SK-N-SH treated with all-trans-retinoic acid at 6 μM for 48 hours (cell line): Measurements from ENCODE around the gene ARL8A.

Experiments
- ATAC-seq: fragments of 200-7000 bp; cut with Tn5 transposase; 3 replicates; pipeline ENCODE4 v1.9.1; 2020; ENCODE audit warnings: mild to moderate bottlenecking, moderate library complexity
- ARNTL ChIP-seq: fragments of 450-650 bp; formaldehyde crosslinking; IDR thresholded peaks from 2 replicates; pipeline ENCODE4 v1.5.0; 2020; ENCODE audit warnings: low read depth, mild to moderate bottlenecking, moderate library complexity, borderline replicate concordance
- BACH2 ChIP-seq: fragments of 250-450 bp; sonication (Bioruptor Pico); IDR thresholded peaks from 2 replicates; pipeline ENCODE4 v1.9.0; 2021; ENCODE audit warnings: mild to moderate bottlenecking, borderline replicate concordance
- CSDC2 ChIP-seq: fragments of 250-450 bp; sonication (Bioruptor Pico); IDR thresholded peaks from 2 replicates; pipeline ENCODE4 v1.5.0; 2020; ENCODE audit warnings: mild to moderate bottlenecking, moderate library complexity
- ESRRG ChIP-seq: fragments of 250-450 bp; sonication (Bioruptor Pico); IDR thresholded peaks from 2 replicates; pipeline ENCODE4 v1.6.1; 2021; ENCODE audit warnings: mild to moderate bottlenecking
- GLIS3 ChIP-seq: fragments of 250-450 bp; sonication (Bioruptor Pico); IDR thresholded peaks from 2 replicates; pipeline ENCODE4 v1.5.0; 2020; ENCODE audit warnings: mild to moderate bottlenecking, moderate library complexity
- ISL1 ChIP-seq: fragments of 250-450 bp; sonication (Bioruptor Pico); IDR thresholded peaks from 2 replicates; pipeline ENCODE4 v2.1.2; 2022; ENCODE audit warnings: mild to moderate bottlenecking, moderate library complexity
- OSR1 ChIP-seq: fragments of 250-450 bp; sonication (Bioruptor Pico); IDR thresholded peaks from 2 replicates; pipeline ENCODE4 v1.8.0; 2022; ENCODE audit warnings: moderate library complexity, mild to moderate bottlenecking, inconsistent platforms
- PPARA ChIP-seq: fragments of 250-450 bp; sonication (Bioruptor Pico); IDR thresholded peaks from 2 replicates; pipeline ENCODE4 v1.5.0; 2020; ENCODE audit warnings: mild to moderate bottlenecking, borderline replicate concordance
- RARB ChIP-seq: fragments of 250-450 bp; sonication (Bioruptor Pico); IDR thresholded peaks from 2 replicates; pipeline ENCODE4 v1.8.0; 2021; ENCODE audit warnings: mild to moderate bottlenecking, moderate library complexity
- SNAI2 ChIP-seq: fragments of 250-450 bp; sonication (Bioruptor Pico); IDR thresholded peaks from 2 replicates; pipeline ENCODE4 v1.5.0; 2020; ENCODE audit warnings: mild to moderate bottlenecking, moderate library complexity
- TCF4 ChIP-seq: fragments of 250-450 bp; sonication (Bioruptor Pico); IDR thresholded peaks from 2 replicates; pipeline ENCODE4 v1.8.0; 2021; ENCODE audit warnings: mild to moderate bottlenecking, moderate library complexity, borderline replicate concordance
- TOX ChIP-seq: fragments of 250-450 bp; sonication (Bioruptor Pico); IDR thresholded peaks from 2 replicates; pipeline ENCODE4 v1.8.0; 2021; ENCODE audit warnings: mild to moderate bottlenecking, moderate library complexity, borderline replicate concordance
- ZC3H10 ChIP-seq: fragments of 250-450 bp; sonication (Bioruptor Pico); IDR thresholded peaks from 2 replicates; pipeline ENCODE4 v1.5.1; 2021; ENCODE audit warnings: mild to moderate bottlenecking, moderate library complexity
- ZFP3 ChIP-seq: fragments of 250-450 bp; sonication (Bioruptor Pico); IDR thresholded peaks from 2 replicates; pipeline ENCODE4 v1.5.0; 2020; ENCODE audit warnings: mild to moderate bottlenecking, moderate library complexity
- ZFP30 ChIP-seq: fragments of 450-650 bp; formaldehyde crosslinking; IDR thresholded peaks from 2 replicates; pipeline ENCODE4 v1.5.0; 2022; ENCODE audit warnings: mild to moderate bottlenecking, moderate library complexity
- ZNF565 ChIP-seq: fragments of 450-650 bp; formaldehyde crosslinking; conservative IDR thresholded peaks from 2 replicates; pipeline ENCODE4 v1.5.0; 2020; ENCODE audit warnings: low read depth, mild to moderate bottlenecking, moderate library complexity
- ZNF70 ChIP-seq: fragments of 450-650 bp; formaldehyde crosslinking; IDR thresholded peaks from 2 replicates; pipeline ENCODE4 v1.5.0; 2020; ENCODE audit warnings: mild to moderate bottlenecking, moderate library complexity
- ZNF8 ChIP-seq: fragments of 450-650 bp; formaldehyde crosslinking; IDR thresholded peaks from 2 replicates; pipeline ENCODE4 v1.5.0; 2020; ENCODE audit warnings: mild to moderate bottlenecking, moderate library complexity
- TF ChIP-seq, protein P1 (sequence below): fragments of 250-450 bp; sonication (Bioruptor Pico); IDR thresholded peaks from 2 replicates; pipeline ENCODE4 v1.5.1; 2021; ENCODE audit warnings: mild to moderate bottlenecking, moderate library complexity
- TF ChIP-seq, protein P2 (sequence below): fragments of 250-450 bp; sonication (Bioruptor Pico); IDR thresholded peaks from 2 replicates; pipeline ENCODE4 v1.5.1; 2020; ENCODE audit warnings: low read depth, mild to moderate bottlenecking, moderate library complexity
- TF ChIP-seq, protein P3 (sequence below): fragments of 250-450 bp; sonication (Bioruptor Pico); IDR thresholded peaks from 2 replicates; pipeline ENCODE4 v1.5.0; 2020; ENCODE audit warnings: mild to moderate bottlenecking, moderate library complexity
- TF ChIP-seq, protein P4 (sequence below): fragments of 250-450 bp; sonication (Bioruptor Pico); IDR thresholded peaks from 2 replicates; pipeline ENCODE4 v1.8.0; 2021; ENCODE audit warnings: low read depth, mild to moderate bottlenecking, moderate library complexity, borderline replicate concordance
- TF ChIP-seq, protein P5 (sequence below): fragments of 250-450 bp; sonication (Bioruptor Pico); IDR thresholded peaks from 2 replicates; pipeline ENCODE4 v1.8.0; 2020; ENCODE audit warnings: mild to moderate bottlenecking, moderate library complexity, borderline replicate concordance

Gene ARL8A

DNA sequence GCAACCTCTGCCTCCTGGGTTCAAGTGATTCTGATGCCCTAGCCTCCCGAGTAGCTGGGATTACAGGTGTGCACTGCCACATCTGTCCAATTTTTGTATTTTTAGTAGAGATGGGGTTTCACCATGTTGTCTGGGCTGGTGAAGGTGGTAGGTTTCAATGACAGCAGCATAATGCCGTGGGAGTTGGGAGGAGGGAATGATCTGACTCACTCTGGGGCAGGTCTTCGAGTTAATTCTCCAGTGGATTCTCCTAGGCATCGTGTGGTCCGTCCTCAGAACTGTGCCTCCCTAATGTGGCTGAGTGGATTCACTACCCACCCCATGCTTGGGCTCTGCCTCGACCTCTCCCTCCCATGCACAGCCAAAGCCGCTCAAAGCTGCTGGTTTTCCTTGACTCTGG lies 23.5 kb downstream of the ARL8A start:
- TF ChIP-seq OSR1 (CRISPR knock-in tag) (no peak), SNAI2 (no peak)
- no peak for ATAC-seq

DNA sequence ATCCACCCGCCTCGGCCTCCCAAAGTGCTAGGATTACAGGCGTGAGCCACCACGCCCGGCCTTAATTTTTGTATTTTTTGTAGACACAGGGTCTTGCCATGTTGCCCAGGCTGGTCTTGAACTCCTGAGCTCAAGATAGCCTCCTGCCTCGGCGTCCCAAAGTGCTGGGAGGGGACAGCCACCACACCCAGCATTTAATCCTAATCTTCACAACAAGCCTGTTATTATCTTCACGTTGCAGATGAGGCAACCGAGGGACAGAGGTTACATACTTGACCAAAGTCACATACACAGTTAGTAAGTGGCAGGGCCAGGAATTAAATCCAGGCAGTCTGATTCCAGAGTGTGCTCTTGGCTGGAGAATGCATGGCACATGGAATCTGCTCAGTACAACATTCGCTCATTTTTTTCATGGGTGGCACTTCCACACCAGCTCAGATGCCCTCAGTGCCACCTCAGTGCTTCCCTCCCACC lies 26.6 kb downstream of the ARL8A start:
- no peak for TF ChIP-seq ISL1 (CRISPR knock-in tag)
- TF ChIP-seq, protein P1, sequence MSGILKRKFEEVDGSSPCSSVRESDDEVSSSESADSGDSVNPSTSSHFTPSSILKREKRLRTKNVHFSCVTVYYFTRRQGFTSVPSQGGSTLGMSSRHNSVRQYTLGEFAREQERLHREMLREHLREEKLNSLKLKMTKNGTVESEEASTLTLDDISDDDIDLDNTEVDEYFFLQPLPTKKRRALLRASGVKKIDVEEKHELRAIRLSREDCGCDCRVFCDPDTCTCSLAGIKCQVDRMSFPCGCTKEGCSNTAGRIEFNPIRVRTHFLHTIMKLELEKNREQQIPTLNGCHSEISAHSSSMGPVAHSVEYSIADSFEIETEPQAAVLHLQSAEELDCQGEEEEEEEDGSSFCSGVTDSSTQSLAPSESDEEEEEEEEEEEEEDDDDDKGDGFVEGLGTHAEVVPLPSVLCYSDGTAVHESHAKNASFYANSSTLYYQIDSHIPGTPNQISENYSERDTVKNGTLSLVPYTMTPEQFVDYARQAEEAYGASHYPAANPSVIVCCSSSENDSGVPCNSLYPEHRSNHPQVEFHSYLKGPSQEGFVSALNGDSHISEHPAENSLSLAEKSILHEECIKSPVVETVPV (CRISPR knock-in tag), result no peak
- TF ChIP-seq ESRRG (CRISPR knock-in tag), result no peak
- TF ChIP-seq, protein P2, sequence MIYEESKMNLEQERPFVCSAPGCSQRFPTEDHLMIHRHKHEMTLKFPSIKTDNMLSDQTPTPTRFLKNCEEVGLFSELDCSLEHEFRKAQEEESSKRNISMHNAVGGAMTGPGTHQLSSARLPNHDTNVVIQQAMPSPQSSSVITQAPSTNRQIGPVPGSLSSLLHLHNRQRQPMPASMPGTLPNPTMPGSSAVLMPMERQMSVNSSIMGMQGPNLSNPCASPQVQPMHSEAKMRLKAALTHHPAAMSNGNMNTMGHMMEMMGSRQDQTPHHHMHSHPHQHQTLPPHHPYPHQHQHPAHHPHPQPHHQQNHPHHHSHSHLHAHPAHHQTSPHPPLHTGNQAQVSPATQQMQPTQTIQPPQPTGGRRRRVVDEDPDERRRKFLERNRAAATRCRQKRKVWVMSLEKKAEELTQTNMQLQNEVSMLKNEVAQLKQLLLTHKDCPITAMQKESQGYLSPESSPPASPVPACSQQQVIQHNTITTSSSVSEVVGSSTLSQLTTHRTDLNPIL, result no peak
- TF ChIP-seq SNAI2, result no peak
- TF ChIP-seq ZFP30, result no peak
- no peak for TF ChIP-seq ZNF70 (CRISPR knock-in tag)
- TF ChIP-seq PPARA (CRISPR knock-in tag), result no peak
- no peak for TF ChIP-seq BACH2
- TF ChIP-seq, protein P3, sequence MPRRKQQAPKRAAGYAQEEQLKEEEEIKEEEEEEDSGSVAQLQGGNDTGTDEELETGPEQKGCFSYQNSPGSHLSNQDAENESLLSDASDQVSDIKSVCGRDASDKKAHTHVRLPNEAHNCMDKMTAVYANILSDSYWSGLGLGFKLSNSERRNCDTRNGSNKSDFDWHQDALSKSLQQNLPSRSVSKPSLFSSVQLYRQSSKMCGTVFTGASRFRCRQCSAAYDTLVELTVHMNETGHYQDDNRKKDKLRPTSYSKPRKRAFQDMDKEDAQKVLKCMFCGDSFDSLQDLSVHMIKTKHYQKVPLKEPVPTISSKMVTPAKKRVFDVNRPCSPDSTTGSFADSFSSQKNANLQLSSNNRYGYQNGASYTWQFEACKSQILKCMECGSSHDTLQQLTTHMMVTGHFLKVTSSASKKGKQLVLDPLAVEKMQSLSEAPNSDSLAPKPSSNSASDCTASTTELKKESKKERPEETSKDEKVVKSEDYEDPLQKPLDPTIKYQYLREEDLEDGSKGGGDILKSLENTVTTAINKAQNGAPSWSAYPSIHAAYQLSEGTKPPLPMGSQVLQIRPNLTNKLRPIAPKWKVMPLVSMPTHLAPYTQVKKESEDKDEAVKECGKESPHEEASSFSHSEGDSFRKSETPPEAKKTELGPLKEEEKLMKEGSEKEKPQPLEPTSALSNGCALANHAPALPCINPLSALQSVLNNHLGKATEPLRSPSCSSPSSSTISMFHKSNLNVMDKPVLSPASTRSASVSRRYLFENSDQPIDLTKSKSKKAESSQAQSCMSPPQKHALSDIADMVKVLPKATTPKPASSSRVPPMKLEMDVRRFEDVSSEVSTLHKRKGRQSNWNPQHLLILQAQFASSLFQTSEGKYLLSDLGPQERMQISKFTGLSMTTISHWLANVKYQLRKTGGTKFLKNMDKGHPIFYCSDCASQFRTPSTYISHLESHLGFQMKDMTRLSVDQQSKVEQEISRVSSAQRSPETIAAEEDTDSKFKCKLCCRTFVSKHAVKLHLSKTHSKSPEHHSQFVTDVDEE, result no peak
- TF ChIP-seq ZFP3 (CRISPR knock-in tag), result no peak
- TF ChIP-seq, protein P4, sequence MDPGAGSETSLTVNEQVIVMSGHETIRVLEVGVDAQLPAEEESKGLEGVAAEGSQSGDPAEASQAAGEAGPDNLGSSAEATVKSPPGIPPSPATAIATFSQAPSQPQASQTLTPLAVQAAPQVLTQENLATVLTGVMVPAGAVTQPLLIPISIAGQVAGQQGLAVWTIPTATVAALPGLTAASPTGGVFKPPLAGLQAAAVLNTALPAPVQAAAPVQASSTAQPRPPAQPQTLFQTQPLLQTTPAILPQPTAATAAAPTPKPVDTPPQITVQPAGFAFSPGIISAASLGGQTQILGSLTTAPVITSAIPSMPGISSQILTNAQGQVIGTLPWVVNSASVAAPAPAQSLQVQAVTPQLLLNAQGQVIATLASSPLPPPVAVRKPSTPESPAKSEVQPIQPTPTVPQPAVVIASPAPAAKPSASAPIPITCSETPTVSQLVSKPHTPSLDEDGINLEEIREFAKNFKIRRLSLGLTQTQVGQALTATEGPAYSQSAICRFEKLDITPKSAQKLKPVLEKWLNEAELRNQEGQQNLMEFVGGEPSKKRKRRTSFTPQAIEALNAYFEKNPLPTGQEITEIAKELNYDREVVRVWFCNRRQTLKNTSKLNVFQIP (CRISPR knock-in tag), result no peak
- TF ChIP-seq OSR1 (CRISPR knock-in tag), result no peak
- no peak for TF ChIP-seq GLIS3
- no peak for TF ChIP-seq RARB (CRISPR knock-in tag)
- ATAC-seq, result no peak

DNA sequence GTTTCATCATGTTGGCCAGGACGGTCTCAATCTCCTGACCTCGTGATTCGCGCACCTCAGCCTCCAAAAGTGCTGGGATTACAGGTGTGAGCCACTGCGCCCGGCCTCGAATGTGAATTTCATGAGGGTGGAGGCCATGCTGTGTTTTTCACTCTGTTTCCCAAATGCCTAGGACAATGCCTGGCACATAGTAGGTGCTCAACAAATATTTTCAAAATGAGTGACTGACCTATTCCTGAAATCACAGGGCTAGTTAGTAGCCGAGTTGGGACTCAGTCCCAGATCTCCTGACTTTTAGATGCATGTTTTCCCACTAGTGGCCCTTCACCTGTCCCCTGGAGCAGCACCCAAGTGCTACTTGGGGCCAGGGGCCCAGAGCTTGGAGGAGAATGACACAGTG lies 28.2 kb downstream of the ARL8A start:
- no peak for ATAC-seq
- TF ChIP-seq ZC3H10 (CRISPR knock-in tag), result no peak
- TF ChIP-seq, protein P3, result no peak
- TF ChIP-seq, protein P2, result no peak
- TF ChIP-seq BACH2, result no peak
- no peak for TF ChIP-seq ZNF565
- no peak for TF ChIP-seq TOX (CRISPR knock-in tag)
- TF ChIP-seq, protein P4 (CRISPR knock-in tag), result no peak
- TF ChIP-seq ESRRG (CRISPR knock-in tag), result no peak
- TF ChIP-seq, protein P5, sequence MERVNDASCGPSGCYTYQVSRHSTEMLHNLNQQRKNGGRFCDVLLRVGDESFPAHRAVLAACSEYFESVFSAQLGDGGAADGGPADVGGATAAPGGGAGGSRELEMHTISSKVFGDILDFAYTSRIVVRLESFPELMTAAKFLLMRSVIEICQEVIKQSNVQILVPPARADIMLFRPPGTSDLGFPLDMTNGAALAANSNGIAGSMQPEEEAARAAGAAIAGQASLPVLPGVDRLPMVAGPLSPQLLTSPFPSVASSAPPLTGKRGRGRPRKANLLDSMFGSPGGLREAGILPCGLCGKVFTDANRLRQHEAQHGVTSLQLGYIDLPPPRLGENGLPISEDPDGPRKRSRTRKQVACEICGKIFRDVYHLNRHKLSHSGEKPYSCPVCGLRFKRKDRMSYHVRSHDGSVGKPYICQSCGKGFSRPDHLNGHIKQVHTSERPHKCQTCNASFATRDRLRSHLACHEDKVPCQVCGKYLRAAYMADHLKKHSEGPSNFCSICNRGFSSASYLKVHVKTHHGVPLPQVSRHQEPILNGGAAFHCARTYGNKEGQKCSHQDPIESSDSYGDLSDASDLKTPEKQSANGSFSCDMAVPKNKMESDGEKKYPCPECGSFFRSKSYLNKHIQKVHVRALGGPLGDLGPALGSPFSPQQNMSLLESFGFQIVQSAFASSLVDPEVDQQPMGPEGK (CRISPR knock-in tag), result no peak
- no peak for TF ChIP-seq CSDC2 (CRISPR knock-in tag)
- TF ChIP-seq ZFP30, result no peak
- no peak for TF ChIP-seq ZNF8 (CRISPR knock-in tag)
- no peak for TF ChIP-seq PPARA (CRISPR knock-in tag)
- TF ChIP-seq TCF4 (CRISPR knock-in tag), result no peak
- no peak for TF ChIP-seq ISL1 (CRISPR knock-in tag)
- no peak for TF ChIP-seq ARNTL (CRISPR knock-in tag)
- no peak for TF ChIP-seq ZFP3 (CRISPR knock-in tag)
- no peak for TF ChIP-seq RARB (CRISPR knock-in tag)
